DND-41 (cell line): Measurements from ENCODE around the gene GPN3.

Experiments
- CTCF ChIP-seq: IDR thresholded peaks from 2 replicates; pipeline ENCODE4 v1.5.1; 2012; ENCODE audit warnings: borderline replicate concordance, low read length, moderate library complexity, mild to moderate bottlenecking; ENCODE audit not compliant: poor library complexity, severe bottlenecking; ENCODE audit errors: extremely low read depth
- EZH2 ChIP-seq: IDR thresholded peaks from 3 replicates; pipeline ENCODE4 v1.6.1; 2012; ENCODE audit warnings: borderline replicate concordance, low read depth, mild to moderate bottlenecking, moderate library complexity, low read length, inconsistent platforms; ENCODE audit not compliant: severe bottlenecking

- no peak for TF ChIP-seq CTCF
- TF ChIP-seq EZH2: no peak
Measured at GRCh38 chr12:110453569-110454296, 14.3 kb downstream of the GPN3 start.
